Measurements from ENCODE around the gene UQCRQ. TPM values are rescaled to one million over a fixed set of nuclear protein-coding genes. Genes with fewer than 3 reads are reported as not detected.
A peak's percentile ranks its signal among the peaks of the same experiment; 100 is the strongest.

UQCRQ gene
- total and polyA plus RNA-seq, 2 of the 13 experiments (the other 11 are each of a cell fraction or from before 2014, with no cell fraction given) = 257 to 575 TPM

DNA sequence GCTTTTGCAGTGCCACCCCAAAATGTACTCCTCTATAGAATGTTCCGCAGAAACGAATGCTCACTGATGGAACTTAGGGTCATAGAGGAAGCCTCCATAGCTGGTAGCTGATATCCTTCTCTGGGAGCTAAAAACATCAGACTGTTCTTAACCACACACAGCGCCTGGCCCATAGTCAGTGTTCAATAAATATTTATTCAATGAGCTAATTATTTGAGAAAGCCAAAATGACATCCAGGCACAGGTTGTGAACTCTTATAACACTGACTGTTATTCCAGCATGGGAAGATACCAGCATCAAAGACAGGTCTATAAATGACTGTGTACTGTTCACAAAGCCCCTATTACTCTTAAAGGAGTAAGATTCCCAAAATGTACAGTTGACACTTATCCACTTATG is 13.1 kb upstream of the UQCRQ start (continued):
- TF ChIP-seq ZNF724P (CRISPR knock-in tag; IDR thresholded peaks at IDR 0.05; ENCODE audit: borderline replicate concordance) (no peak), ZSCAN29 (CRISPR knock-in tag; conservative IDR thresholded peaks at IDR 0.05) (no peak), NCOA2 (CRISPR knock-in tag; IDR thresholded peaks at IDR 0.05) (peak; percentile 34; the same call in 1 of the 2 replicates), ZBTB42 (CRISPR knock-in tag; IDR thresholded peaks at IDR 0.05) (no peak), ZBTB20 (CRISPR knock-in tag; IDR thresholded peaks at IDR 0.05; ENCODE audit: borderline replicate concordance, low read depth) (no peak), ZNF891 (CRISPR knock-in tag; IDR thresholded peaks at IDR 0.05) (no peak), ARID5B (CRISPR knock-in tag; IDR thresholded peaks at IDR 0.05) (peak; percentile 44; the same call in 1 of the 2 replicates), ZSCAN22 (CRISPR knock-in tag; IDR thresholded peaks at IDR 0.05) (no peak), MED1 (CRISPR knock-in tag; IDR thresholded peaks at IDR 0.05) (peak; percentile 45), TP53 (CRISPR knock-in tag; conservative IDR thresholded peaks at IDR 0.05) (no peak), ZKSCAN1 (IDR thresholded peaks at IDR 0.05; ENCODE audit: low read length) (peak; percentile 78), MAFF (IDR thresholded peaks at IDR 0.05; ENCODE audit: low read depth, low read length) (no peak), ZNF124 (CRISPR knock-in tag; IDR thresholded peaks at IDR 0.05) (no peak), ZUFSP (CRISPR knock-in tag; IDR thresholded peaks at IDR 0.05; ENCODE audit: borderline replicate concordance) (no peak), TCF7 (IDR thresholded peaks at IDR 0.05; ENCODE audit: low read depth) (peak; percentile 18; the same call in 1 of the 2 replicates), RARA (CRISPR knock-in tag; IDR thresholded peaks at IDR 0.05) (peak; percentile 46; the same call in 1 of the 2 replicates), JUN (CRISPR knock-in tag; IDR thresholded peaks at IDR 0.05) (0 out of 2 replicates have a peak, but pooled peaks have one; percentile 35), ZNF333 (CRISPR knock-in tag; IDR thresholded peaks at IDR 0.05; ENCODE audit: borderline replicate concordance) (no peak)
- TF ChIP-seq, protein P1, sequence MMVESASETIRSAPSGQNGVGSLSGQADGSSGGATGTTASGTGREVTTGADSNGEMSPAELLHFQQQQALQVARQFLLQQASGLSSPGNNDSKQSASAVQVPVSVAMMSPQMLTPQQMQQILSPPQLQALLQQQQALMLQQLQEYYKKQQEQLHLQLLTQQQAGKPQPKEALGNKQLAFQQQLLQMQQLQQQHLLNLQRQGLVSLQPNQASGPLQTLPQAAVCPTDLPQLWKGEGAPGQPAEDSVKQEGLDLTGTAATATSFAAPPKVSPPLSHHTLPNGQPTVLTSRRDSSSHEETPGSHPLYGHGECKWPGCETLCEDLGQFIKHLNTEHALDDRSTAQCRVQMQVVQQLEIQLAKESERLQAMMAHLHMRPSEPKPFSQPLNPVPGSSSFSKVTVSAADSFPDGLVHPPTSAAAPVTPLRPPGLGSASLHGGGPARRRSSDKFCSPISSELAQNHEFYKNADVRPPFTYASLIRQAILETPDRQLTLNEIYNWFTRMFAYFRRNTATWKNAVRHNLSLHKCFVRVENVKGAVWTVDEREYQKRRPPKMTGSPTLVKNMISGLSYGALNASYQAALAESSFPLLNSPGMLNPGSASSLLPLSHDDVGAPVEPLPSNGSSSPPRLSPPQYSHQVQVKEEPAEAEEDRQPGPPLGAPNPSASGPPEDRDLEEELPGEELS (CRISPR knock-in tag; IDR thresholded peaks at IDR 0.05) = peak; percentile 23; the same call in 1 of the 2 replicates
- TF ChIP-seq, protein P2, sequence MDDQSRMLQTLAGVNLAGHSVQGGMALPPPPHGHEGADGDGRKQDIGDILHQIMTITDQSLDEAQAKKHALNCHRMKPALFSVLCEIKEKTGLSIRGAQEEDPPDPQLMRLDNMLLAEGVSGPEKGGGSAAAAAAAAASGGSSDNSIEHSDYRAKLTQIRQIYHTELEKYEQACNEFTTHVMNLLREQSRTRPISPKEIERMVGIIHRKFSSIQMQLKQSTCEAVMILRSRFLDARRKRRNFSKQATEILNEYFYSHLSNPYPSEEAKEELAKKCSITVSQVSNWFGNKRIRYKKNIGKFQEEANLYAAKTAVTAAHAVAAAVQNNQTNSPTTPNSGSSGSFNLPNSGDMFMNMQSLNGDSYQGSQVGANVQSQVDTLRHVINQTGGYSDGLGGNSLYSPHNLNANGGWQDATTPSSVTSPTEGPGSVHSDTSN (CRISPR knock-in tag; IDR thresholded peaks at IDR 0.05; ENCODE audit: borderline replicate concordance) = no peak
- TF ChIP-seq, protein P3, sequence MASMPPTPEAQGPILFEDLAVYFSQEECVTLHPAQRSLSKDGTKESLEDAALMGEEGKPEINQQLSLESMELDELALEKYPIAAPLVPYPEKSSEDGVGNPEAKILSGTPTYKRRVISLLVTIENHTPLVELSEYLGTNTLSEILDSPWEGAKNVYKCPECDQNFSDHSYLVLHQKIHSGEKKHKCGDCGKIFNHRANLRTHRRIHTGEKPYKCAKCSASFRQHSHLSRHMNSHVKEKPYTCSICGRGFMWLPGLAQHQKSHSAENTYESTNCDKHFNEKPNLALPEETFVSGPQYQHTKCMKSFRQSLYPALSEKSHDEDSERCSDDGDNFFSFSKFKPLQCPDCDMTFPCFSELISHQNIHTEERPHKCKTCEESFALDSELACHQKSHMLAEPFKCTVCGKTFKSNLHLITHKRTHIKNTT (CRISPR knock-in tag; IDR thresholded peaks at IDR 0.05) = no peak
